Effector memory CD4-positive, alpha-beta T cell (primary cell): ENCODE results near the gene TP73.
A peak's percentile ranks its signal among the peaks of the same experiment; 100 is the strongest.

ENCODE experiments used
- DNase-seq, 3 donors: peaks; one replicate each; pipeline ENCODE4 v3.0.0-alpha.2; 2020
- H3K27ac ChIP-seq: 2 replicates; pipeline ENCODE4 v1.7.0; 2013; ENCODE audit warnings: mild to moderate bottlenecking, low read length, moderate library complexity; ENCODE audit not compliant: insufficient read depth, poor library complexity, severe bottlenecking
- H3K27me3 ChIP-seq: replicated peaks from 2 replicates; pipeline ENCODE4 v1.7.0; 2013; ENCODE audit warnings: mild to moderate bottlenecking, low read length; ENCODE audit not compliant: insufficient read depth, control insufficient read depth, poor library complexity, severe bottlenecking
- H3K36me3 ChIP-seq: 2 replicates; pipeline ENCODE4 v1.7.0; 2013; ENCODE audit warnings: mild to moderate bottlenecking, low read length, moderate library complexity; ENCODE audit not compliant: control insufficient read depth, insufficient read depth
- H3K4me1 ChIP-seq: 2 replicates; pipeline ENCODE4 v1.7.0; 2013; ENCODE audit warnings: low read length, mild to moderate bottlenecking; ENCODE audit not compliant: control insufficient read depth, insufficient read depth, poor library complexity, severe bottlenecking
- H3K4me3 ChIP-seq: 2 replicates; pipeline ENCODE4 v1.7.0; 2013; ENCODE audit warnings: low read length, low read depth, mild to moderate bottlenecking; ENCODE audit not compliant: insufficient read depth, poor library complexity, severe bottlenecking
- H3K9me3 ChIP-seq: 2 replicates; pipeline ENCODE4 v1.7.0; 2013; ENCODE audit warnings: mild to moderate bottlenecking, low read length, moderate library complexity; ENCODE audit not compliant: control insufficient read depth

TP73 gene

DNA sequence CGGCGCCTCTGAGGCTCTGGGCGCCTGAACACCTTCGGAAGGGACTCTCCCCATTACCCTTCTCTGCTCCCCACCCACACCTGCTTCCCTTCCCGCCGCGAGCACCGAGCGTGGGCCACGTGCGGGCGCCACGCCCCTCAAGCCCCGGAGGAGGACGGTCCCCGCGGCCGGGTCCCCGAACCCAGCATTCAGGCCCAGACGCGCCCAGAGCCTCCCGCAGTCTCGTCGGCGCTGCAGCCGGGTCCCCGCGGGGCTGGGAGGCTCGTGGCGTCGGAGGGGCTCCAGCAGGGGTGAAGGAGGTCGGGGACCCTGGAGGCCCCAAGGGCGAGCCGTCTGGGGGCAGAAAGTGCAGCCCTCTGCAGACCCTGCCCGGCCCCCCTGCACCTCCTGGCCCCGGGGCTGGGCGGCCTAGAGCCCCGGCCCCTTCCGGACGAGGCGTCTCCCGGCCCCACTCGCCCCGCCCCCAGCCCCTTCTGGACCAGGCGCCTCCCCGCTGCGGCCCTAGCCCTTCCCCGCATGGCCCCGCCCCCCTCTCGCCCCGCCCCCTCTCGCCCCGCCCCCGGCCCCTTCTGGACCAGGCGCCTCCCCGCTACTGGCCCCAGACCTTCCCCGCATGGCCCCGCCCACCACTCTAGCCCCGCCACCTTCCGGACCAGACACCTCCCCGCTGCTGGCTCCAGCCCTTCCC is 119.9 kb downstream of the TP73 start:
- DNase-seq: peak; percentile 79 to 86 (median 84)
- peaks cover 15% of the 10 kb centered on the region for H3K4me1 ChIP-seq
- H3K36me3 ChIP-seq: no peaks in the 10 kb centered on the region
- peak overlapping the region; percentile 60 for H3K4me3 ChIP-seq
- H3K9me3 ChIP-seq: no peaks in the 10 kb centered on the region
- no peaks in the 10 kb centered on the region for H3K27me3 ChIP-seq
- H3K27ac ChIP-seq: peak overlapping the region; percentile 32

DNA sequence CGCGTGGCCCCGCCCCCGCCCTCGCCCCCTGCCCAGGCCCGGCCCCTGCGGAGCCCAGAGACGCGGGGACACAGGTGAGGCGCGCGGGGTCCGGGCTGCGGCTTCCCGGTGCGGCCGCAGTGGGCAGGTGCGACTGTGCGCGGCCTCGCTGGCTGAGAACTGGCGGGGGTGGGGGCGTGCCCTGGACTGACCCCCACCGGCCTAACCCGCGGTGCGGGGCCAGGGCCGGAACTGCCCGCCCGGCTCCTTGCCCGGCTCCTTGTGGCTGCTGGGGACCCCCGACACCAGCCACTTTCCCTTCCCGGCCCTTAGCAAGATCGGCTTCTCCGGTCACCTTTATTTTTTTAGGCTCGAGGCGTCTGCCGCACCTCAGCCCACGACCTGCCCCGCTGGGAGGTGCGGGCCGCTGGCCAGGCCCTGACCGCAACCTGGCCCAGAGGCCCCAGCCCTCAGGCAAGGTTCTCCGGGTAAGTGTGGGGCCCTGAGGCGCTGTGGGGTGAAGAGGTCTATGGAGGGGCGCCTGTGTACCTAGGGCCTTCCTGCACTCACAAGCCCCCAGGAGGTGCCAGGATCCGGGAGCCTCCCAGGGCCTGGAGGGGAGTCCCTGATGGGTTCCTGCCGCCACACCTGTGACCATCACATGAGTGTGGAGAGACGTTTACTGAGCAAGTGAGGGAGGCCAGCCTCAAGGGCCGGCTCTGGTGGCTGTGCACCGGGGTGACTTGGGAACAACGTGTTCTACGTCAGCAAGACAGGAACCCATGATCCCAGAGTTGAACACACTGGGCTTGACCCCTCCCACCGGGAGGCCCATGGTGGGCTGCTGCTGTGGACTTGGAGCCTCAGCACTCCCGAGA is 120.6 kb downstream of the TP73 start, which contains the start of gene SMIM1:
Gene SMIM1, plus strand, starts transcription at position 35 of the 857 bp plus-strand sequence. CDS start 2,625 bp downstream, outside the sequence.
- H3K4me3 ChIP-seq: peak within 1 kb of the TSS; percentile 60
- DNase-seq: no peak
- H3K27me3 ChIP-seq: no peaks in the 10 kb centered on the region
- peaks cover 15% of the 10 kb centered on the region for H3K4me1 ChIP-seq
- H3K9me3 ChIP-seq: no peaks in the 10 kb centered on the region
- H3K27ac ChIP-seq: peak within 1 kb of the TSS; percentile 32
- no peaks in the 10 kb centered on the region for H3K36me3 ChIP-seq

DNA sequence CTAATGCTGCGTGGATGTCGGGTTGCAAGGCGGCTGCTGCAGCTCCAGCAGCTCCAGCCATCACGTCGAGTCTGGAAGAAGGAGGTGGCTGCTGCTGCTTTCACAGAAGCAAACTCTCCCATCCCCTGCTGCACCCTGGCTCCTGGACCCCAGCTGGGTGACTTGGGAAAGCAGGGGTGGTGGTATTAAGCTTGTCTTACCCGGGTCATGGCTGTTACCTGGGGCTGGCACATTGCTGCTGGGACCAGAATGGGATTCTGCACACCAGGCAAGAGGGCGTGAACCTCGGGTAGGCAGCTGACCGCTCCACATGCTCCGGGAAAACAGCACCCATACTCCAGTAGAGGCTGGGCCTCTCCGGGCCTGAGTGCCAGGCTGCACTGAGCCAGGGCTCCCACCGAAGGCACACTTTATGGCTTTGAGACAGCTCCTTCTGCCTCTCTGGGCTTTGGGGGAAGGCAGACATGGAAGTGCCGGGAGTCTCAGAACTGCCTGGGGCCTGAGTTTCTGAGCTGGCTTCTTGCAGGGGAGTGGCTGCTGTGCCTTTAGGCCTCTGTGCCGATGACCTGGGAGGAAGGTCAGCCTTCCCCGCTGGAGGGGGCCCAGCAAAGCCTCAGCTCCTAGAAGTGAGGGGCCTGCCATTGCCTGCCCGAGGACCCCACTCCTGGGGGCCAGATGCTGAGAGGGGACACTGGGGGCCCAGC is 121.4 kb downstream of the TP73 start:
- no peaks in the 10 kb centered on the region for H3K27me3 ChIP-seq
- H3K36me3 ChIP-seq: no peaks in the 10 kb centered on the region
- no peaks in the 10 kb centered on the region for H3K9me3 ChIP-seq
- DNase-seq: no peak
- no peak overlapping the region for H3K27ac ChIP-seq
- peaks cover 15% of the 10 kb centered on the region for H3K4me1 ChIP-seq
- no peak overlapping the region for H3K4me3 ChIP-seq

DNA sequence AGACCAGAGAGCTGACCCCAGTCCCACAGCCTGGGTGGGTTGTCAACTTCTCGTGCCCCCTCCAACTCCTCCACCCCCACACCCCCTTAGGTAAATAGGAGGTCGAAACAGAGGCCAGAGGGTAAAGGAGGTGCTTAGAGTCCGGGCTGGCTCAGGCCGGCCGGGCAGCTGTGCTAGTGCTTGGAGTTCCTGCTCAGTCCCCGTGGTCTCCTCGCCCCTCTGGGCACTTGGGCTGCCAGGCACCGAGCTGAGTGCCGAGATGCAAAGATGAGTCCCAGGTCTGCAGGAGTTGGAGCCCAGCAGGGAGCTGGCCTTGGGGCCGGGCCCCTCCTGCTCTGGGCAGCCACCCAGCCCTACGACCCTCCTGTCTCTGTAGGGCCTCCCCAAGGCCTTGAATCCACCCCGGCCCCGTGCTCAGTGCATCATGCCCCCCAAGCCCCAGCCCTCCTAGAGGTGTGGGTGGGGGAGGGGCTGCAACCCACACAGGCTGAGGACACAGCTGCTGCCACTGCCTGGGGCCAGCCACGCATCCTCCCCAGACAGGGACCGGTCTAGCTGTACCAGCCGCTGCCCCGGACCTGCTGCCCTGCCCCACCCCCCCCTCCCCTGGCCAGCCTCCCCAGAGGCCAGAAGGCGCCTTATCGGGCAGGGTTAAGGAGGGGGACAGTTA is 122.1 kb downstream of the TP73 start:
- Histone ChIP-seq H3K4me3 (no peak overlapping the region), H3K27me3 (no peaks in the 10 kb centered on the region), H3K36me3 (no peaks in the 10 kb centered on the region), H3K4me1 (peaks cover 15% of the 10 kb centered on the region), H3K27ac (no peak overlapping the region), H3K9me3 (no peaks in the 10 kb centered on the region)
- DNase-seq: no peak

DNA sequence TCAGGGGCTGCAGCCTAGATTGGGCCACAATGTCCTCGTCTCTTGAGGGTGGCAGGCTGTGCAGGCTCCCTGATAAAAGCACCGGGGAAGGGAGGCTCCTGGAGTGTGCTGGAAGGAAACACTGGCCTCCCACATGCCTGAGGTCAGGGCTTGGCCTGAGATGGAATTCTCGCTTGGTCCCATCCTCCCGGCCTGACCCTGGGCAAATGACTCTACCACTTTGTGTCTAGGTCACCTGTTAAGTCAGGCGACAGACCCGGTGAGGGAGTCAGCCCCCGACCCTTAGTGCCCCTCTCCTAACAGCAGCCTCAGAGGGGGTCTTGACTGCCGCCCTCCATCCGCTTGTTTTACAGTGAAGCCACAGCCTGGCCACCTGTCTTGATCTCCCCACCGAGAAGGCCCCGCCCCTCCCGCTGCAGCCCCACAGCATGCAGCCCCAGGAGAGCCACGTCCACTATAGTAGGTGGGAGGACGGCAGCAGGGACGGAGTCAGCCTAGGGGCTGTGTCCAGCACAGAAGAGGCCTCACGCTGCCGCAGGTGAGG is 122.7 kb downstream of the TP73 start:
- Histone ChIP-seq H3K27ac (no peak overlapping the region), H3K9me3 (no peaks in the 10 kb centered on the region), H3K4me1 (peaks cover 15% of the 10 kb centered on the region), H3K4me3 (no peak overlapping the region), H3K36me3 (peaks cover 5% of the 10 kb centered on the region), H3K27me3 (no peaks in the 10 kb centered on the region)
- no peak for DNase-seq

DNA sequence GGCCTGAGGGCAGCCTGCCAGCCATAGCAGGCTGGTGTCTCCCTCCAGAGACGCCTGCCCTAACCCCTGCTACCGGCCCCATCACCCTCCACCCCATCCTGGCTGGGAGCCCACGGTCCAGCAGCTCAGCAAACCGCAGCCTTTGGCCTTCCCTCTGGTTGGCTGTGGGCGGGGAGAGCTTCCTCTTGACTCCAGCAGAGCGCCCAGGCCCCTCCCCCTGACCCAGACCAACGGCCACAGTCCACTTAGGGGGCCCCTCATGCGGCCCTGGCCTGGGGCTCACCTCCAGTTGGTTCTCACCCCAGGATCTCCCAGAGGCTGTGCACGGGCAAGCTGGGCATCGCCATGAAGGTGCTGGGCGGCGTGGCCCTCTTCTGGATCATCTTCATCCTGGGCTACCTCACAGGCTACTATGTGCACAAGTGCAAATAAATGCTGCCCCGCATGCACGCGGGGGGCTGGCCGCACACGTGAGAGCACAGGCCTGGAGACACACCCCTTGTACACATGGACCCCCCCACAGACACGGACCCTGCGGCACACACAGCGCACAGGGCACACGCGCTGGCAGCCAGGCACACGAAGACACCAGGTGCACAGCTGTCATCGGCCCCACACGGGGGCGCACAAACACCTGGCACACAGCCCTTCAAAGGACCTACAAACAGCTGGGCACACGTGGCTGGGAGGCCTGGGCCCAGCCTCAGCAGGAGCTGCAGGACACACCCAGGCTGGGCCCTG is 123.3 kb downstream of the TP73 start:
- peak; percentile 11 to 29 (median 21) for DNase-seq
- Histone ChIP-seq H3K9me3 (no peaks in the 10 kb centered on the region), H3K4me1 (peaks cover 15% of the 10 kb centered on the region), H3K27ac (no peak overlapping the region), H3K27me3 (no peaks in the 10 kb centered on the region), H3K36me3 (peaks cover 12% of the 10 kb centered on the region), H3K4me3 (no peak overlapping the region)

DNA sequence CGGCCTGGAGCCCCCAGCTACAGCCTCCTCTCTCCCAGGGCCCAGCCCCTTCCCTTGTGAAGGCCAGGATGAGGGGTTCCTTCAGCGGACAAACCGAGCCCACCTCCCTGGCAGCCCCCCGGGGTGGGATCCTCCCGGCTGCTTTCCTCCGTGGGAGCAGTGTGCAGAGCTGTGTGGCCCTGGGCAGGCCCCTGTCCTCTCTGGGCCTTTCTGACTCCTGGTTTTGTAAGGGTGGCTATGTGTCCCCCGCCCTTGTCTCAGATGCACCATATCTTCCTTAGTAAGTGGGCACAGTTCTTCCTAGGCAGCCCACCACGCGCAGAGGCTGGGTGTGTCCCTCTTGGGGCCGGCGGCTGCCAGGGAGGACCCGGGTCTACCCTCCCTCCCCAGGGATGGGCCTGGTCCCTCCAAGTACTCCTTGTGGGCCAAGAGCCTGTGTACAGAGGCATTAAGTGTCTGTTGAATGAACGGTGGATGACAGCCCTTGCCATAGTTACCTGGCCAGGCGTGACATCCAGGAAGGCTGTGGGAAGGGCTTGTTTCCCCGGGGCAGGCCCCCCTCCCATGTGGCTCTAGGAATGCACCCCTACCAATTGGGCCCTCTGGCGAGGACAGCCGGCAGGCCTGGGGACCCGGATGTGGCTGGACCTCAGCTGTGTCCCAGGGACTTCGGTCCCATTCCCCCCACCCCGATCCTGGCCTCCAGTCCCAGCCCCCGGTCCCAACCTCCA is 124.1 kb downstream of the TP73 start:
- Histone ChIP-seq H3K27ac (no peak overlapping the region), H3K36me3 (peaks cover 19% of the 10 kb centered on the region), H3K27me3 (no peaks in the 10 kb centered on the region), H3K4me3 (no peak overlapping the region), H3K9me3 (no peaks in the 10 kb centered on the region), H3K4me1 (peaks cover 13% of the 10 kb centered on the region)
- no peak for DNase-seq

DNA sequence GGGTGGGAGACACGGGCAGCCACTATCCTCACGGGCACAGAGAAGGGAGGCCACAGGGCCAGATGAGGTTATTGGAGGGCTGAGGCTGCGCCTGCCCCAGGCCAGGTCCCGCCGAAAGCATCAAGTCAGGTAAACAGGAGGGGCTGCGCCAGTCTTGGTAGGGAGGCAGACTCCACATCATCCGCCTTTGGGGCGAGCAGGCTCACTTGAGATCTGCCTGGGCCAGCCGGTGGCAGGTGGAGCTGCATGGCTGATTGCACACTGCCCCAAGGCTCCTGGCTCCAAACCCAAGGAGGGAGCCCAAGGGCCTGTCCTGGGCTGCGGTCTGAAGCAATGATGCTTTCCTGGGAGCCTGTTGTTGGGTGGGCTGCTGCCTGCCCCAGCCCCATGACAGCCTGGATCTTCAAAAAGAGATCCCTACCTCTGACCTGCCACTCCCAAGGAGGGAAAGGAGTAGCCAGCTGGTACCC is 124.8 kb downstream of the TP73 start:
- peaks cover 26% of the 10 kb centered on the region for H3K36me3 ChIP-seq
- H3K9me3 ChIP-seq: no peaks in the 10 kb centered on the region
- no peaks in the 10 kb centered on the region for H3K27me3 ChIP-seq
- no peak for DNase-seq
- no peak overlapping the region for H3K27ac ChIP-seq
- H3K4me3 ChIP-seq: no peak overlapping the region
- peaks cover 5% of the 10 kb centered on the region for H3K4me1 ChIP-seq
